Hepatocyte (in vitro differentiated cells): ENCODE measurements around the gene BCAP29. TPM values are rescaled to one million over a fixed set of nuclear protein-coding genes. Genes with fewer than 3 reads are reported as not detected.

Source experiments
- DNase-seq: peaks from one replicate; pipeline ENCODE4 v3.0.0-alpha.2; 2016; ENCODE audit warnings: low spot score
- H2AFZ ChIP-seq: fragments of 200-600 bp; sonication (generic); 2 replicates; pipeline ENCODE4 v1.6.0; 2016; ENCODE audit warnings: antibody characterized with exemption, mild to moderate bottlenecking
- H3K27ac ChIP-seq: fragments of 200-600 bp; sonication (generic); 2 replicates; pipeline ENCODE4 v1.5.1; 2016; ENCODE audit warnings: mild to moderate bottlenecking
- H3K27me3 ChIP-seq: fragments of 200-600 bp; sonication (generic); 2 replicates; pipeline ENCODE4 v1.6.1; 2016
- H3K36me3 ChIP-seq: fragments of 200-600 bp; sonication (generic); replicated peaks from 2 replicates; pipeline ENCODE4 v1.5.1; 2016; ENCODE audit warnings: low read depth; ENCODE audit not compliant: insufficient read depth
- H3K4me1 ChIP-seq: fragments of 200-600 bp; sonication (generic); 2 replicates; pipeline ENCODE4 v1.5.1; 2016; ENCODE audit warnings: mild to moderate bottlenecking, moderate library complexity; ENCODE audit not compliant: insufficient read depth
- H3K4me2 ChIP-seq: fragments of 200-600 bp; sonication (generic); 2 replicates; pipeline ENCODE4 v1.6.0; 2016
- H3K4me3 ChIP-seq: fragments of 200-600 bp; sonication (generic); 2 replicates; pipeline ENCODE4 v1.5.1; 2016; ENCODE audit warnings: mild to moderate bottlenecking
- H3K79me2 ChIP-seq: fragments of 200-600 bp; sonication (generic); 2 replicates; pipeline ENCODE4 v1.6.0; 2017; ENCODE audit warnings: mild to moderate bottlenecking
- H3K9me2 ChIP-seq: fragments of 200-600 bp; sonication (generic); replicated peaks from 2 replicates; pipeline ENCODE4 v1.6.0; 2017; ENCODE audit warnings: mild to moderate bottlenecking; ENCODE audit not compliant: insufficient read depth
- H3K9me3 ChIP-seq: fragments of 200-600 bp; sonication (generic); 2 replicates; pipeline ENCODE4 v1.5.1; 2016; ENCODE audit warnings: low read depth, mild to moderate bottlenecking
- H4K20me1 ChIP-seq: fragments of 200-600 bp; sonication (generic); 2 replicates; pipeline ENCODE4 v1.6.0; 2016; ENCODE audit warnings: mild to moderate bottlenecking; ENCODE audit not compliant: insufficient read depth, poor library complexity, severe bottlenecking
- CTCF ChIP-seq: fragments of 200-600 bp; sonication (generic); IDR thresholded peaks from 2 replicates; pipeline ENCODE4 v1.5.1; 2016; ENCODE audit warnings: antibody characterized with exemption, mild to moderate bottlenecking; ENCODE audit not compliant: poor library complexity
- EZH2 ChIP-seq: fragments of 200-600 bp; sonication (generic); IDR thresholded peaks from 2 replicates; pipeline ENCODE4 v1.6.1; 2016; ENCODE audit warnings: antibody characterized with exemption, mild to moderate bottlenecking, borderline replicate concordance
- EZH2phosphoT487 ChIP-seq: fragments of 200-600 bp; sonication (generic); IDR thresholded peaks from one replicate; pipeline ENCODE4 v1.6.1; 2018; ENCODE audit warnings: antibody characterized with exemption, mild to moderate bottlenecking, low read depth, moderate library complexity; ENCODE audit not compliant: unreplicated experiment, severe bottlenecking
- WGBS: methylation state at CpG from one replicate; pipeline ENCODE4 v1.1.6; 2016; ENCODE audit warnings: low lambda C conversion rate; ENCODE audit errors: missing lambda C conversion rate; 5-methylcytosine and 5-hydroxymethylcytosine counted together
- polyA plus RNA-seq: library from polyadenylated mRNA; unstranded; fragments of >200 nt; fragmentation: Nextera tagmentation; extraction: Ambion mirVana; gene quantifications from 2 replicates; pipeline ENCODE4 v1.2.1, GENCODE V29; 2016
- total RNA-seq: library from RNA; depleted of rRNA; stranded (reverse); fragments of >200 nt; gene quantifications from 2 replicates; pipeline ENCODE4 v1.2.3, GENCODE V29; 2014

BCAP29 gene
- total and polyA plus RNA-seq, 2 experiments from 2014 or later, result 35.1 to 76.6 TPM

- Histone ChIP-seq H3K27ac (no peak overlapping the region), H3K9me2 (no peaks in the 10 kb centered on the region), H3K4me2 (no peak overlapping the region), H3K4me1 (no peaks in the 10 kb centered on the region), H3K36me3 (no peaks in the 10 kb centered on the region), H4K20me1 (no peaks in the 10 kb centered on the region), H3K9me3 (no peaks in the 10 kb centered on the region), H3K27me3 (no peaks in the 10 kb centered on the region), H3K79me2 (no peaks in the 10 kb centered on the region), H3K4me3 (no peak overlapping the region), H2AFZ (no peak overlapping the region)
- WGBS, result 87% methylated on average over 5 of the region's 5 CpGs
- DNase-seq, result no peak
- no peak for TF ChIP-seq EZH2
- TF ChIP-seq EZH2phosphoT487, result no peak
- no peak for TF ChIP-seq CTCF
Measured at GRCh38 chr7:107596881-107597581, 17.0 kb downstream of the BCAP29 start.

- no peaks in the 10 kb centered on the region for H3K9me3 ChIP-seq
- no peak overlapping the region for H2AFZ ChIP-seq
- no peaks in the 10 kb centered on the region for H3K79me2 ChIP-seq
- H3K27ac ChIP-seq, result no peak overlapping the region
- H4K20me1 ChIP-seq, result no peaks in the 10 kb centered on the region
- no peaks in the 10 kb centered on the region for H3K4me1 ChIP-seq
- WGBS, result 95% methylated on average over 1 of the region's 1 CpG
- no peak for DNase-seq
- H3K36me3 ChIP-seq, result no peaks in the 10 kb centered on the region
- no peaks in the 10 kb centered on the region for H3K9me2 ChIP-seq
- H3K4me3 ChIP-seq, result no peak overlapping the region
- H3K27me3 ChIP-seq, result no peaks in the 10 kb centered on the region
- no peak overlapping the region for H3K4me2 ChIP-seq
- TF ChIP-seq EZH2, result no peak
- no peak for TF ChIP-seq EZH2phosphoT487
- no peak for TF ChIP-seq CTCF
Measured at GRCh38 chr7:107597582-107597916, 17.5 kb downstream of the BCAP29 start.

DNA sequence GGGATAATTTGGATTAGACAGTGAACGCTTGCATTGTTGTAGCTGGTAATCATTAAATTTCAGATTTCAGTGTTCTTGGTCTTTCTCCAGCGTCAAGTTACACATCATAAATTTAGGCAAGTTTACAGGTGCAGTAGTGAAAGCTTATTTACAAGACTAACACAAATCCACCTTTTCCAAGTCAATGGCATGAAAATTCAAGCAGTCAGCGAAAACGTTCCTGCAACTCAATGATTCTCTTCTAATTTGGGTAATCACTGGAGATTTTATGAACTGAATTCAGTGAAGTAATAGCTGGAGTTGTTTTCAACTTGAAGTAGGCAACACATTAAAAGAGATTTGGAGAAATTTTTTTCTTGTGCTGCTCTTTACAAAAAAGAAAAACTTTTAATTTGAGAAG is 17.9 kb downstream of the BCAP29 start:
- no peaks in the 10 kb centered on the region for H3K36me3 ChIP-seq
- no peak for TF ChIP-seq EZH2phosphoT487
- no peak for TF ChIP-seq CTCF
- TF ChIP-seq EZH2, result no peak
- no peak for DNase-seq
- H3K4me2 ChIP-seq, result no peak overlapping the region
- no peak overlapping the region for H3K27ac ChIP-seq
- no peaks in the 10 kb centered on the region for H3K4me1 ChIP-seq
- H3K9me2 ChIP-seq, result no peaks in the 10 kb centered on the region
- H3K79me2 ChIP-seq, result no peaks in the 10 kb centered on the region
- no peak overlapping the region for H3K4me3 ChIP-seq
- no peaks in the 10 kb centered on the region for H4K20me1 ChIP-seq
- no peaks in the 10 kb centered on the region for H3K9me3 ChIP-seq
- H2AFZ ChIP-seq, result no peak overlapping the region
- no peaks in the 10 kb centered on the region for H3K27me3 ChIP-seq
- WGBS, result 82% methylated on average over 4 of the region's 4 CpGs
